Measurements from ENCODE around the gene ZNF586.

Gene ZNF586

DNA sequence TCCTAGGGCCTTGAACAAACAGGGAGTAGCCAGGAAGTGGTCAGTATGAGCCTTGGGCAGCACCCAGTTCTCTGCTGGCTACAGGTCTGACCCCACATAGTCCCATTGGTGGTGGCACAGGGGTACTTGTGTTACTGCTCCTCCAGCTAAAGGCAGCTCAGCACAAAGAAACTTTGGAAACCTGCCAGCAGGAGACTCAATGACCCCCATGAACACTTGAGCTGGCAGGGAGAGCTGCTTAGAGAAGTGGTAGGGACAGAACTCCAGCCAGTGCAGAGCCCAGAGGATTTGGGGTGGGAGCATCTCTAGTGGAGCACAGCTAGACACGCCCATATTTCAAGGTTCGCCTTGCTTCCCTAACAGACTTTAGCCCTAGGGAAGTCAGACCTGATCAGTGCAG is 10.4 kb upstream of the ZNF586 start:
- TF ChIP-seq, protein P1, sequence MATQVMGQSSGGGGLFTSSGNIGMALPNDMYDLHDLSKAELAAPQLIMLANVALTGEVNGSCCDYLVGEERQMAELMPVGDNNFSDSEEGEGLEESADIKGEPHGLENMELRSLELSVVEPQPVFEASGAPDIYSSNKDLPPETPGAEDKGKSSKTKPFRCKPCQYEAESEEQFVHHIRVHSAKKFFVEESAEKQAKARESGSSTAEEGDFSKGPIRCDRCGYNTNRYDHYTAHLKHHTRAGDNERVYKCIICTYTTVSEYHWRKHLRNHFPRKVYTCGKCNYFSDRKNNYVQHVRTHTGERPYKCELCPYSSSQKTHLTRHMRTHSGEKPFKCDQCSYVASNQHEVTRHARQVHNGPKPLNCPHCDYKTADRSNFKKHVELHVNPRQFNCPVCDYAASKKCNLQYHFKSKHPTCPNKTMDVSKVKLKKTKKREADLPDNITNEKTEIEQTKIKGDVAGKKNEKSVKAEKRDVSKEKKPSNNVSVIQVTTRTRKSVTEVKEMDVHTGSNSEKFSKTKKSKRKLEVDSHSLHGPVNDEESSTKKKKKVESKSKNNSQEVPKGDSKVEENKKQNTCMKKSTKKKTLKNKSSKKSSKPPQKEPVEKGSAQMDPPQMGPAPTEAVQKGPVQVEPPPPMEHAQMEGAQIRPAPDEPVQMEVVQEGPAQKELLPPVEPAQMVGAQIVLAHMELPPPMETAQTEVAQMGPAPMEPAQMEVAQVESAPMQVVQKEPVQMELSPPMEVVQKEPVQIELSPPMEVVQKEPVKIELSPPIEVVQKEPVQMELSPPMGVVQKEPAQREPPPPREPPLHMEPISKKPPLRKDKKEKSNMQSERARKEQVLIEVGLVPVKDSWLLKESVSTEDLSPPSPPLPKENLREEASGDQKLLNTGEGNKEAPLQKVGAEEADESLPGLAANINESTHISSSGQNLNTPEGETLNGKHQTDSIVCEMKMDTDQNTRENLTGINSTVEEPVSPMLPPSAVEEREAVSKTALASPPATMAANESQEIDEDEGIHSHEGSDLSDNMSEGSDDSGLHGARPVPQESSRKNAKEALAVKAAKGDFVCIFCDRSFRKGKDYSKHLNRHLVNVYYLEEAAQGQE (IDR thresholded peaks at IDR 0.05; ENCODE audit: insufficient read depth in 1 of 2, low read depth in 2 of 2, low read length in 2 of 2): no peak
- TF ChIP-seq FOXP2 (optimal IDR thresholded peaks at IDR 0.05; ENCODE audit: borderline replicate concordance, extremely low read depth, extremely low read length, insufficient read depth) (no peak), TAF1 (IDR thresholded peaks at IDR 0.05; ENCODE audit: borderline replicate concordance, insufficient read depth, low read length) (no peak), SIN3A (IDR thresholded peaks at IDR 0.05; ENCODE audit: borderline replicate concordance, insufficient read depth, low read length) (no peak), POLR2AphosphoS5 (IDR thresholded peaks at IDR 0.05; ENCODE audit: low read depth, low read length) (no peak)

- no peak for TF ChIP-seq FOXP2 (optimal IDR thresholded peaks at IDR 0.05; ENCODE audit: borderline replicate concordance, extremely low read depth, extremely low read length, insufficient read depth)
- no peak for TF ChIP-seq SIN3A (IDR thresholded peaks at IDR 0.05; ENCODE audit: borderline replicate concordance, insufficient read depth, low read length)
- no peak for TF ChIP-seq TAF1 (IDR thresholded peaks at IDR 0.05; ENCODE audit: borderline replicate concordance, insufficient read depth, low read length)
- TF ChIP-seq, protein P1 (IDR thresholded peaks at IDR 0.05; ENCODE audit: insufficient read depth in 1 of 2, low read depth in 2 of 2, low read length in 2 of 2): no peak
- TF ChIP-seq POLR2AphosphoS5 (IDR thresholded peaks at IDR 0.05; ENCODE audit: low read depth, low read length): no peak
These were observed 1.9 kb downstream of the ZNF586 start for GRCh38 chr19:57771417-57771816.

- TF ChIP-seq TAF1 (IDR thresholded peaks at IDR 0.05; ENCODE audit: borderline replicate concordance, insufficient read depth, low read length) (no peak), FOXP2 (optimal IDR thresholded peaks at IDR 0.05; ENCODE audit: borderline replicate concordance, extremely low read depth, extremely low read length, insufficient read depth) (no peak), POLR2AphosphoS5 (IDR thresholded peaks at IDR 0.05; ENCODE audit: low read depth, low read length) (no peak), SIN3A (IDR thresholded peaks at IDR 0.05; ENCODE audit: borderline replicate concordance, insufficient read depth, low read length) (no peak)
- TF ChIP-seq, protein P1 (IDR thresholded peaks at IDR 0.05; ENCODE audit: insufficient read depth in 1 of 2, low read depth in 2 of 2, low read length in 2 of 2): no peak
These were observed 4.0 kb downstream of the ZNF586 start for GRCh38 chr19:57773488-57773887.

DNA sequence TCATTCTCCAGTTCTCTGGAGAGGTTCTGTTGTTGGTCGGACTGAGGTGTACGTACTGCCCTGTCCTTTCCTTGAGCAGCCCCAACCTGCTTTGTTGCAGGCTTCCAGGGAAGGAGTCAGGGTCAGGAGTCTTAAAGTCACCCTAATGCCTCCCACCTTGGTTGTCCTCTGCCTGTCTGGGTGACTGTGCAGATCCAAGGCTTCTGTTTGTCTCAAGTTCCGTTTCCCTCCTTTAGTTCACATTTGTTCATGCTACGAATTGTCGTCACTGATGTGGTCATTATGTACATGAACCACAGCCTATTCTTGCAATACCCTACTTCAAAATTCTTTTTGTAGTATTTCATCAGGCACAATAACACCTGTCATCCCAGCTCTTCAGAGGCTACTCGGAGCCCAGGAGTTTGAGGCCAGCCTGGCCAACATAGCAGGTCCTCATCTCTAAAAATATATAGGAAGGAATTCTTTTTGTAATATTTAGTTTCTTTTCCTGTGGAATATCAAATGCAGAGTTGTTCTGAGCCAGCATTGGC is 7.4 kb downstream of the ZNF586 start:
- TF ChIP-seq POLR2AphosphoS5 (IDR thresholded peaks at IDR 0.05; ENCODE audit: low read depth, low read length): no peak
- no peak for TF ChIP-seq TAF1 (IDR thresholded peaks at IDR 0.05; ENCODE audit: borderline replicate concordance, insufficient read depth, low read length)
- TF ChIP-seq FOXP2 (optimal IDR thresholded peaks at IDR 0.05; ENCODE audit: borderline replicate concordance, extremely low read depth, extremely low read length, insufficient read depth): no peak
- TF ChIP-seq, protein P1 (IDR thresholded peaks at IDR 0.05; ENCODE audit: insufficient read depth in 1 of 2, low read depth in 2 of 2, low read length in 2 of 2): no peak
- no peak for TF ChIP-seq SIN3A (IDR thresholded peaks at IDR 0.05; ENCODE audit: borderline replicate concordance, insufficient read depth, low read length)
